Naive thymus-derived CD4-positive, alpha-beta T cell (primary cell): ENCODE data around the gene RDH8. TPM values are rescaled to one million over a fixed set of nuclear protein-coding genes. Genes with fewer than 3 reads are reported as not detected.

Source experiments
- ATAC-seq: fragments of 150-1000 bp; cut with Tn5 transposase; 2 replicates; pipeline ENCODE4 v1.10.0; 2021; ENCODE audit warnings: mild to moderate bottlenecking, moderate library complexity
- CTCF ChIA-PET: fragments of 350-600 bp; sonication (Branson Sonifier 250); formaldehyde crosslinking; loops from one replicate; lab custom pipeline; 2021; ENCODE audit warnings: antibody characterized with exemption; lab: Charles Lee
- POLR2A ChIA-PET: fragments of 350-600 bp; sonication (Branson Sonifier 250); formaldehyde crosslinking; loops from one replicate; lab custom pipeline; 2021; ENCODE audit warnings: antibody characterized with exemption, inconsistent platforms; lab: Charles Lee
- DNase-seq, 9 donors: peaks; one replicate each; pipeline versions ENCODE4 v3.0.0 to v3.0.0-alpha.2; 2020 to 2022; ENCODE audit warnings: mixed read lengths in 1 of 9
- H3K27ac ChIP-seq: one replicate; pipeline ENCODE4 v1.7.0; 2013; ENCODE audit warnings: mild to moderate bottlenecking, low read depth, low read length, moderate library complexity
- H3K27me3 ChIP-seq, 2 donors: one replicate each; pipeline ENCODE4 v1.7.0; 2013; ENCODE audit warnings: low read length in 2 of 2, mild to moderate bottlenecking in 2 of 2, moderate library complexity in 2 of 2; ENCODE audit not compliant: control insufficient read depth in 2 of 2, insufficient read depth in 2 of 2
- H3K36me3 ChIP-seq, 3 experiments: 1 replicate in 2 of 3; 2 replicates in 1 of 3; pipeline ENCODE4 v1.7.0; 2013; ENCODE audit warnings: low read length in 3 of 3, mild to moderate bottlenecking in 3 of 3, moderate library complexity in 1 of 3; ENCODE audit not compliant: insufficient read depth in 3 of 3, control insufficient read depth in 2 of 3
- H3K4me1 ChIP-seq, 2 donors: one replicate each; pipeline ENCODE4 v1.7.0; 2013; ENCODE audit warnings: low read length in 2 of 2, mild to moderate bottlenecking in 2 of 2, moderate library complexity in 1 of 2; ENCODE audit not compliant: control insufficient read depth in 2 of 2, insufficient read depth in 2 of 2
- H3K4me3 ChIP-seq: 2 replicates; pipeline ENCODE4 v1.7.0; 2013; ENCODE audit warnings: mild to moderate bottlenecking, low read length
- H3K9me3 ChIP-seq, 3 experiments: 1 replicate in 2 of 3; 2 replicates in 1 of 3; pipeline ENCODE4 v1.7.0; 2013; ENCODE audit warnings: low read length in 3 of 3; ENCODE audit not compliant: control insufficient read depth in 2 of 3
- H3K27ac Mint-ChIP-seq, 9 donors: one replicate each; pipeline ENCODE4 v1.8.0; 2020 to 2022; ENCODE audit warnings: mixed read lengths in 9 of 9, mild to moderate bottlenecking in 8 of 9, moderate library complexity in 5 of 9, inconsistent platforms in 2 of 9
- H3K27me3 Mint-ChIP-seq, 5 donors: one replicate each; pipeline ENCODE4 v1.8.0; 2021 to 2022; ENCODE audit warnings: mixed read lengths in 5 of 5, mild to moderate bottlenecking in 1 of 5
- H3K36me3 Mint-ChIP-seq, 5 donors: one replicate each; pipeline ENCODE4 v1.8.0; 2020 to 2022; ENCODE audit warnings: mixed read lengths in 5 of 5, mild to moderate bottlenecking in 3 of 5, inconsistent platforms in 1 of 5
- H3K4me1 Mint-ChIP-seq, 7 donors: one replicate each; pipeline ENCODE4 v1.8.0; 2020 to 2022; ENCODE audit warnings: mixed read lengths in 7 of 7, mild to moderate bottlenecking in 3 of 7, inconsistent platforms in 1 of 7
- H3K4me3 Mint-ChIP-seq, 10 donors: one replicate each; pipeline ENCODE4 v1.8.0; 2020 to 2022; ENCODE audit warnings: mild to moderate bottlenecking in 10 of 10, mixed read lengths in 10 of 10, moderate library complexity in 6 of 10, inconsistent platforms in 2 of 10
- H3K9me3 Mint-ChIP-seq, 11 donors: one replicate each; pipeline ENCODE4 v1.8.0; 2020 to 2022; ENCODE audit warnings: mixed read lengths in 11 of 11, mild to moderate bottlenecking in 4 of 11, inconsistent platforms in 1 of 11, moderate library complexity in 1 of 11
- intact Hi-C, 2 donors: fragments of 100-400 bp; cut with micrococcal nuclease; formaldehyde crosslinking; loops; one replicate each; pipeline ENCODE4 v1.15.1; 2023
- polyA plus RNA-seq, 2 donors: library from polyadenylated mRNA; unstranded; fragments of 300-500 nt; fragmentation: Illumina TruSeq; gene quantifications; one replicate each; pipeline ENCODE4 v1.2.3, GENCODE V29; 2021
- total RNA-seq, 6 experiments: library from RNA in 5 of 6; stranded (reverse) in 5 of 6; gene quantifications; 1 replicate in 5 of 6; 2 replicates in 1 of 6; pipeline ENCODE4 v1.2.3 and lab custom pipeline; 2021 to 2026

Gene RDH8
- total and polyA plus RNA-seq, 7 experiments from 2014 or later, result not detected

- peaks cover 6 to 30% (median 19%) of the 10 kb centered on the region in 7 donors for H3K4me1 Mint-ChIP-seq
- Histone ChIP-seq H3K27ac (no peak overlapping the region), H3K9me3 (no peaks in the 10 kb centered on the region), H3K4me1 (peaks cover 0 to 3% of the 10 kb centered on the region in 2 donors), H3K27me3 (peaks cover 0 to 19% of the 10 kb centered on the region in 2 donors), H3K36me3 (no peaks in the 10 kb centered on the region), H3K4me3 (no peak overlapping the region)
- peak overlapping the region in 4 of 10 donors; percentile 7 to 36 (median 26) for H3K4me3 Mint-ChIP-seq
- ATAC-seq (no peak), DNase-seq (no peak)
- intact Hi-C loops, result no loop called here
- peak overlapping the region in 2 of 9 donors; percentile 19 to 41 for H3K27ac Mint-ChIP-seq
- H3K9me3 Mint-ChIP-seq, result peaks cover 0 to 10% (median 4%) of the 10 kb centered on the region in 11 donors
- CTCF ChIA-PET, result interaction anchor here (0.6 kb wide), 1 partner anchor 8 kb away, joined by 4 read pairs; no protein-coding TSS in a partner anchor
- POLR2A ChIA-PET, result no interaction called here
- H3K36me3 Mint-ChIP-seq, result peaks cover 0 to 8% (median 3%) of the 10 kb centered on the region in 5 donors
- peaks cover 46 to 72% (median 59%) of the 10 kb centered on the region in 5 donors for H3K27me3 Mint-ChIP-seq
Observed at GRCh38 chr19:10008184-10008765, 5.0 kb upstream of the RDH8 start.

GRCh38 chr19:10009714-10010224 is 3.5 kb upstream of the RDH8 start:
- Histone ChIP-seq H3K9me3 (no peaks in the 10 kb centered on the region), H3K4me3 (no peak overlapping the region), H3K27ac (no peak overlapping the region), H3K27me3 (peaks cover 0 to 19% of the 10 kb centered on the region in 2 donors), H3K36me3 (no peaks in the 10 kb centered on the region), H3K4me1 (peaks cover 0 to 3% of the 10 kb centered on the region in 2 donors)
- ATAC-seq (no peak), DNase-seq (no peak)
- H3K27ac Mint-ChIP-seq, result peak overlapping the region in 2 of 9 donors; percentile 8 to 30
- intact Hi-C loops, result no loop called here
- POLR2A ChIA-PET, result no interaction called here
- peaks cover 0 to 8% (median 3%) of the 10 kb centered on the region in 5 donors for H3K36me3 Mint-ChIP-seq
- H3K9me3 Mint-ChIP-seq, result peaks cover 0 to 10% (median 4%) of the 10 kb centered on the region in 11 donors
- H3K4me1 Mint-ChIP-seq, result peaks cover 6 to 30% (median 19%) of the 10 kb centered on the region in 7 donors
- H3K4me3 Mint-ChIP-seq, result peak overlapping the region in 8 of 10 donors; percentile 10 to 68 (median 46)
- peaks cover 46 to 69% (median 65%) of the 10 kb centered on the region in 5 donors for H3K27me3 Mint-ChIP-seq
- CTCF ChIA-PET, result interaction anchor here (0.6 kb wide), 1 partner anchor 205 kb away, joined by 3 read pairs; no protein-coding TSS in a partner anchor

GRCh38 chr19:10010247-10010691 is 3.0 kb upstream of the RDH8 start, which contains the start of gene COL5A3:
TSS of gene COL5A3 (minus strand) at chr19:10010504. CDS start at chr19:10010385, 119 bp downstream.
- peaks cover 0 to 10% (median 4%) of the 10 kb centered on the region in 11 donors for H3K9me3 Mint-ChIP-seq
- peaks cover 6 to 30% (median 19%) of the 10 kb centered on the region in 7 donors for H3K4me1 Mint-ChIP-seq
- Histone ChIP-seq H3K36me3 (no peaks in the 10 kb centered on the region), H3K4me1 (peaks cover 0 to 3% of the 10 kb centered on the region in 2 donors), H3K27me3 (peaks cover 0 to 19% of the 10 kb centered on the region in 2 donors), H3K27ac (no peak within 1 kb of the TSS), H3K4me3 (no peak within 1 kb of the TSS), H3K9me3 (no peaks in the 10 kb centered on the region)
- peak within 1 kb of the TSS in 3 of 9 donors; percentile 8 to 30 (median 9) for H3K27ac Mint-ChIP-seq
- ATAC-seq (no peak), DNase-seq (no peak)
- peak within 1 kb of the TSS in 8 of 10 donors; percentile 10 to 68 (median 46) for H3K4me3 Mint-ChIP-seq
- ChIA-PET POLR2A (no interaction called here), CTCF (interaction anchor here (0.6 kb wide), 1 partner anchor 206 kb away, joined by 3 read pairs; no protein-coding TSS in a partner anchor)
- peaks cover 0 to 8% (median 3%) of the 10 kb centered on the region in 5 donors for H3K36me3 Mint-ChIP-seq
- intact Hi-C loops, result no loop called here
- H3K27me3 Mint-ChIP-seq, result peaks cover 46 to 67% (median 64%) of the 10 kb centered on the region in 5 donors

GRCh38 chr19:10010939-10011338 is 2.3 kb upstream of the RDH8 start:
- Histone ChIP-seq H3K27ac (no peak overlapping the region), H3K27me3 (peaks cover 0 to 19% of the 10 kb centered on the region in 2 donors), H3K9me3 (no peaks in the 10 kb centered on the region), H3K4me1 (peaks cover 0 to 3% of the 10 kb centered on the region in 2 donors), H3K36me3 (no peaks in the 10 kb centered on the region), H3K4me3 (no peak overlapping the region)
- H3K27me3 Mint-ChIP-seq, result peaks cover 46 to 67% (median 64%) of the 10 kb centered on the region in 5 donors
- peak overlapping the region in 3 of 10 donors; percentile 10 to 60 (median 33) for H3K4me3 Mint-ChIP-seq
- CTCF ChIA-PET, result no interaction called here
- no peak for DNase-seq
- peaks cover 0 to 10% (median 4%) of the 10 kb centered on the region in 11 donors for H3K9me3 Mint-ChIP-seq
- intact Hi-C loops, result no loop called here
- POLR2A ChIA-PET, result no interaction called here
- no peak for ATAC-seq
- peaks cover 6 to 30% (median 19%) of the 10 kb centered on the region in 7 donors for H3K4me1 Mint-ChIP-seq
- peaks cover 0 to 8% (median 3%) of the 10 kb centered on the region in 5 donors for H3K36me3 Mint-ChIP-seq
- H3K27ac Mint-ChIP-seq, result peak overlapping the region in 1 of 9 donors; percentile 9

GRCh38 chr19:10011974-10012373 is 1.3 kb upstream of the RDH8 start:
- no peak overlapping the region for H3K27ac Mint-ChIP-seq
- CTCF ChIA-PET, result no interaction called here
- peaks cover 0 to 3% of the 10 kb centered on the region in 2 donors for H3K4me1 ChIP-seq
- H3K36me3 ChIP-seq, result no peaks in the 10 kb centered on the region
- H3K36me3 Mint-ChIP-seq, result peaks cover 0 to 8% (median 3%) of the 10 kb centered on the region in 5 donors
- peaks cover 42 to 65% (median 59%) of the 10 kb centered on the region in 5 donors for H3K27me3 Mint-ChIP-seq
- DNase-seq (no peak), ATAC-seq (no peak)
- H3K4me3 Mint-ChIP-seq, result no peak overlapping the region
- no peak overlapping the region for H3K4me3 ChIP-seq
- peaks cover 0 to 8% (median 4%) of the 10 kb centered on the region in 11 donors for H3K9me3 Mint-ChIP-seq
- H3K9me3 ChIP-seq, result no peaks in the 10 kb centered on the region
- intact Hi-C loops, result no loop called here
- H3K4me1 Mint-ChIP-seq, result peaks cover 6 to 23% (median 12%) of the 10 kb centered on the region in 7 donors
- H3K27ac ChIP-seq, result no peak overlapping the region
- H3K27me3 ChIP-seq, result peaks cover 0 to 19% of the 10 kb centered on the region in 2 donors
- POLR2A ChIA-PET, result no interaction called here

DNA sequence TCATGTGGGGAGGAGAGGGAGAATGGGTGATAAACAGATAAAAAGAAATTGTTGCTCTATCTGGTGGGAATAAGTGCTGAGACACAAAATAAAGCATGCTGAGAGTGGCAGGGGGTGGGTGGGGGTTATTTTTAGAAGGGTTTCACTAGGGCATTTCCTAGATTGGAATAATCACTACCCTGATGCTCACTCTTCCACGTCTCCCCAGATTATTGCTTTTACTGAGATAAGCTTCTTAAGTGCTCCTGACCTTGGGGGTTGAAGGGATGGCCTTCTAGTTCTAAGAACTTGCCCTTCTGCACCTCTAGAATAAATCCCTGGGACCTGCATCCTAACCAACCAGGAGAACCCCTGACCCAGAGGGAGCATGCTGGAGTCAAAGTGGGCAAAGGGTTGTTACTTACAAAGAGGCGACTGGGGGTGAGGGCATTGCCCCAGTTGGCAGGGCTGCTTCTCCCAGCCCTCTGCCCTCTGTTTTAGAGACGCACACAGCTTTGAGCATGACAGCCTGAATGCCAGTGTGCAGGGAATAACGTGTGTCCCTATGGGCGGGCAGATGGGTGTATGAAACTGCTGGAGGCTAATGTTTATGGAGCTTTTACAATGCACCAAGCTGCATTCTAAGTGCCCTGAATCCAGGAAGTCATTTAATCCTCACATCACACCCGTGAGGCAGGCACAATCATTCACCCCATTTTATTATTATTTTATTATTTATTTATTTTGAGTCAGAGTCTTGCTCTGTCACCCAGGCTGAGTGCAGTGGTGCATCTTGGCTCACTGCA is 743 bp downstream of the RDH8 start:
- peaks cover 24 to 47% (median 40%) of the 10 kb centered on the region in 5 donors for H3K27me3 Mint-ChIP-seq

More for the DNA sequence above, 743 bp downstream of the RDH8 start:
- no peaks in the 10 kb centered on the region for H3K36me3 ChIP-seq
- intact Hi-C loops, result no loop called here
- H3K27ac ChIP-seq, result no peak overlapping the region
- H3K9me3 ChIP-seq, result no peaks in the 10 kb centered on the region
- DNase-seq (no peak), ATAC-seq (no peak)
- H3K4me3 ChIP-seq, result no peak overlapping the region
- POLR2A ChIA-PET, result no interaction called here
- peaks cover 0 to 5% (median 4%) of the 10 kb centered on the region in 11 donors for H3K9me3 Mint-ChIP-seq
- H3K27ac Mint-ChIP-seq, result no peak overlapping the region
- no peak overlapping the region for H3K4me3 Mint-ChIP-seq
- peaks cover 0 to 9% of the 10 kb centered on the region in 2 donors for H3K27me3 ChIP-seq
- peaks cover 0 to 3% of the 10 kb centered on the region in 2 donors for H3K4me1 ChIP-seq
- CTCF ChIA-PET, result no interaction called here
- peaks cover 4 to 12% (median 6%) of the 10 kb centered on the region in 7 donors for H3K4me1 Mint-ChIP-seq
- peaks cover 0 to 8% (median 3%) of the 10 kb centered on the region in 5 donors for H3K36me3 Mint-ChIP-seq
